GM18499 (cell line): ENCODE results near the gene SPOCK1.
"Not testable (repeated sequence)": the region's sequence is repeated elsewhere in the genome, so short reads cannot be mapped to it uniquely, and the experiment has no call there.

Experiments used
- ATAC-seq: cut with Tn5 transposase; IDR thresholded peaks from one replicate; pipeline ENCODE4 v1.9.1; 2021; ENCODE audit warnings: moderate number of reproducible peaks; ENCODE audit not compliant: insufficient read depth, unreplicated experiment

SPOCK1 gene

GRCh38 chr5:137248527-137248926 lies 250.6 kb downstream of the SPOCK1 start:
- no peak for ATAC-seq

GRCh38 chr5:137245438-137245837 lies 253.7 kb downstream of the SPOCK1 start:
- ATAC-seq, result no peak

- no peak for ATAC-seq
Observed at GRCh38 chr5:137240285-137240684, 258.8 kb downstream of the SPOCK1 start.

- no peak for ATAC-seq
Observed at GRCh38 chr5:137236849-137237507, 262.1 kb downstream of the SPOCK1 start.

- no peak for ATAC-seq
Observed at GRCh38 chr5:137236252-137236651, 262.9 kb downstream of the SPOCK1 start.

GRCh38 chr5:137234973-137235943 lies 263.9 kb downstream of the SPOCK1 start:
- no peak for ATAC-seq

- no peak for ATAC-seq
Observed at GRCh38 chr5:137233726-137234125, 265.4 kb downstream of the SPOCK1 start.

- not testable (repeated sequence) for ATAC-seq
Observed at GRCh38 chr5:137233304-137233703, 265.8 kb downstream of the SPOCK1 start.

GRCh38 chr5:137231540-137231939 lies 267.6 kb downstream of the SPOCK1 start:
- no peak for ATAC-seq

- ATAC-seq, result no peak
Observed at GRCh38 chr5:137228816-137229215, 270.3 kb downstream of the SPOCK1 start.

- no peak for ATAC-seq
Observed at GRCh38 chr5:137226081-137226480, 273.0 kb downstream of the SPOCK1 start.

GRCh38 chr5:137223324-137224295 lies 275.5 kb downstream of the SPOCK1 start:
- ATAC-seq, result no peak

- no peak for ATAC-seq
Observed at GRCh38 chr5:137221943-137222342, 277.2 kb downstream of the SPOCK1 start.

GRCh38 chr5:137220523-137220927 lies 278.6 kb downstream of the SPOCK1 start:
- ATAC-seq, result no peak

GRCh38 chr5:137218896-137219295 lies 280.2 kb downstream of the SPOCK1 start:
- no peak for ATAC-seq

GRCh38 chr5:137218471-137218870 lies 280.7 kb downstream of the SPOCK1 start:
- no peak for ATAC-seq

GRCh38 chr5:137217599-137218200 lies 281.4 kb downstream of the SPOCK1 start:
- ATAC-seq, result no peak

GRCh38 chr5:137216976-137217598 lies 282.0 kb downstream of the SPOCK1 start:
- ATAC-seq, result no peak

- no peak for ATAC-seq
Observed at GRCh38 chr5:137215780-137216179, 283.3 kb downstream of the SPOCK1 start.
